Testis (tissue), 2 donors: ENCODE data around the gene ARMH4.

Experiments used
- POLR2A ChIP-seq: fragments of 450-650 bp; IDR thresholded peaks from one replicate; pipeline ENCODE4 v1.6.1; 2017; ENCODE audit warnings: antibody characterized with exemption, mild to moderate bottlenecking, moderate library complexity
- TF ChIP-seq, protein P1 (sequence below), 3 experiments: fragments of 450-650 bp in 2 of 3; fragments of 200-600 bp in 1 of 3; sonication (generic) in 1 of 3; IDR thresholded peaks; one replicate each; pipeline ENCODE4 v1.5.1; 2016 to 2019; ENCODE audit warnings: antibody characterized with exemption in 3 of 3, mild to moderate bottlenecking in 2 of 3, moderate library complexity in 1 of 3

DNA sequence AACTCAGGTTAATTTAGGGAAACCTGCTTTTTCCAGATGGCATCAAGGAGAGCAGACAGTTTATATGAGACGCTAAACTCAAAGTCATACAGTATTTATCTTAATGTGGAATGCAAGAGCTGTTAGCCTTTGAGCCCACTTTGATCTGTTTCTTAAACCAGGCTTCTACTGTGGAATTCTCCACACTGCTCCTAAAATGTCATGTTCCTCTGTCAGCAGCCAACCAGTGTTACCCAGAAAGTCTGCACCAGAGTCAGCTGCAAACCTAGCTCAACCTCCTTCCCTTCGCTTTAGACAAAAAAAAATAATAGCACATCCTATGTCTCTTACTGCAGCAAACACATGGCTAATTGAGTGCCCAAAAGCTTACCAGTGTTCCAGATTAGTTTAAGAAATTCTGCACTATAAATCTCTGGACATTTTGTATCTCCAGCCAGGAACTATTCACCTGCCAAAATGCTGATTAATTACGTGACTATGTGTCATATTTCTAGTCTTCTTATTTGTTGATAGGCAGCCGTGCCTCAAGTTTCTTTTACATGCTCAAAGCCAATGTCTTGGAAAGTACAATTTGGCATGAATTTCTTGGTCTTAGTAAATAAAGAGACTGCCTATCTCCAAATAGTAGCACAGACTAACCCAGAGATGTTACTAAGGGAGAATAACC is 21.8 kb downstream of the ARMH4 start:
- TF ChIP-seq, protein P1, sequence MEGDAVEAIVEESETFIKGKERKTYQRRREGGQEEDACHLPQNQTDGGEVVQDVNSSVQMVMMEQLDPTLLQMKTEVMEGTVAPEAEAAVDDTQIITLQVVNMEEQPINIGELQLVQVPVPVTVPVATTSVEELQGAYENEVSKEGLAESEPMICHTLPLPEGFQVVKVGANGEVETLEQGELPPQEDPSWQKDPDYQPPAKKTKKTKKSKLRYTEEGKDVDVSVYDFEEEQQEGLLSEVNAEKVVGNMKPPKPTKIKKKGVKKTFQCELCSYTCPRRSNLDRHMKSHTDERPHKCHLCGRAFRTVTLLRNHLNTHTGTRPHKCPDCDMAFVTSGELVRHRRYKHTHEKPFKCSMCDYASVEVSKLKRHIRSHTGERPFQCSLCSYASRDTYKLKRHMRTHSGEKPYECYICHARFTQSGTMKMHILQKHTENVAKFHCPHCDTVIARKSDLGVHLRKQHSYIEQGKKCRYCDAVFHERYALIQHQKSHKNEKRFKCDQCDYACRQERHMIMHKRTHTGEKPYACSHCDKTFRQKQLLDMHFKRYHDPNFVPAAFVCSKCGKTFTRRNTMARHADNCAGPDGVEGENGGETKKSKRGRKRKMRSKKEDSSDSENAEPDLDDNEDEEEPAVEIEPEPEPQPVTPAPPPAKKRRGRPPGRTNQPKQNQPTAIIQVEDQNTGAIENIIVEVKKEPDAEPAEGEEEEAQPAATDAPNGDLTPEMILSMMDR (IDR thresholded peaks at IDR 0.05), result no peak
- no peak for TF ChIP-seq POLR2A
